Tongue (tissue), 1 donor: ENCODE results near the gene OR10J4. TPM values are rescaled to one million over a fixed set of nuclear protein-coding genes. Genes with fewer than 3 reads are reported as not detected.

Experiments used
- total RNA-seq: library from RNA; depleted of rRNA; stranded (reverse); fragments of >200 nt; gene quantifications from one replicate; pipeline ENCODE4 v1.2.3, GENCODE V29; 2014

OR10J4 gene
- total RNA-seq, 1 donor from 2014 or later: not detected

Other genes with a start within 250 kb of the OR10J4 start
- gene ACKR1, start 227.3 kb upstream of the OR10J4 start, total RNA-seq: 10.3 TPM
- gene FCER1A, start 129.9 kb upstream of the OR10J4 start, total RNA-seq: 3.4 TPM
- not detected for gene OR10J1, start 7.5 kb downstream of the OR10J4 start, total RNA-seq
- not detected for gene OR10J5, start 103.8 kb downstream of the OR10J4 start, total RNA-seq
- gene APCS, start 155.6 kb downstream of the OR10J4 start, total RNA-seq: not detected